HG03060 (cell line): ENCODE data around the gene PHC2.

Experiments used
- ATAC-seq: cut with Tn5 transposase; IDR thresholded peaks from one replicate; pipeline ENCODE4 v1.9.1; 2021; ENCODE audit warnings: low read depth, moderate number of reproducible peaks; ENCODE audit not compliant: unreplicated experiment

Gene PHC2

DNA sequence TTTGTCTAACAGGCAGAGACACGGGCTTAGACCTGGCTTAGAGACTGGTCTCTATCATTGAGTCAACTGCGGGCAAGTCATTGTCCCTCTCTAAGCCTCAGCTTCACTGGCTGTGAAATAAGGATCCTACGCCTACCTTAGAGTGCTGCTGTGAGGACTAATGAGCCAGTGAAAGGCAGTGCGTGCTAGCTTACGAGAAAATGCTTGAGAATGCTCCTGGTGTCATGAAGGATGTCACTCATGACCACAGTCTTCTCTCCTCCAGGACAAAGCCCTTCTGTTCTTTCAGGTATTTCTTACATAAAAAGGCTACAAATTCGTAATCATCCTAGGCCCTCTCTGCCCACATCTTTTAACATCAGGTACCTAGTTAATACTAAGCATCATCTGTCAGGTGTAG, 93.5 kb downstream of the PHC2 start:
- no peak for ATAC-seq

DNA sequence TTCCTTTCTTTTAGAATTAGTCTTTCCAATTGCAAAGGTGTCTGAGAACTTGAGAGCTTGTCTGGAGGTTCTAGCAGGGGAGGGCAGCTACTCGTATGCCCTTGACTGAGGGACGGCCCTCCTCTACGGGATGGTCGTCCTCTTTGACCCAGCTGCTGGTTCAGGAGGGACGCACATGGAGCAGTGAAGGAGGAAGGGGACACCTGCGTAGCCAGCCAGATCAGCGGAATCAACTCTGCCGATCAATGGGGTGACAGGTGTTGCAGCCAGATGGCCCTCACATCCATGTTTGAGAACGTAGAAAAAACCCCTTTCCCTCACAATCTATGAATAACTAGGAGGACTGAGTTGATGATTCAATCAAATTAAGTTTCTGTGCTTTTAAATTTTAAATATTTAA, 94.3 kb downstream of the PHC2 start:
- no peak for ATAC-seq

DNA sequence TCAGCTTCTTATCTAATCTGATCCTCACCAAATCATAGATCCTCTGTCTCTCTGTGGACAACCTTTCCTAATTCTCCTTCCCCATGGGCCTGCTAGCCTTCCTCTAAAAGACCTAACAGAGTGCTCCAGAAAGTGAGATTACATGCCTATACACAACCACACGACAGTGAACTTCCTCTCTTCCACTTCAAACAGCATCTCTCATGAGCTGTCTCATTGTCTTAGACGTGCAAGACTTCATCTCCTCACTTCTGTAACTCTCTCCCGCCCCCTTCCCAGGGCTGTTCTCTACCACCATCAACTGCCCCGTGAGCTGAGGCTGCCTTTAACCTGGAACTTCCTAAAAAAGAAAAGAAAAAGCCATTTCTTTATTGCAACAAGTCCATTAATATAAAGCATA, 95.9 kb downstream of the PHC2 start:
- no peak for ATAC-seq

DNA sequence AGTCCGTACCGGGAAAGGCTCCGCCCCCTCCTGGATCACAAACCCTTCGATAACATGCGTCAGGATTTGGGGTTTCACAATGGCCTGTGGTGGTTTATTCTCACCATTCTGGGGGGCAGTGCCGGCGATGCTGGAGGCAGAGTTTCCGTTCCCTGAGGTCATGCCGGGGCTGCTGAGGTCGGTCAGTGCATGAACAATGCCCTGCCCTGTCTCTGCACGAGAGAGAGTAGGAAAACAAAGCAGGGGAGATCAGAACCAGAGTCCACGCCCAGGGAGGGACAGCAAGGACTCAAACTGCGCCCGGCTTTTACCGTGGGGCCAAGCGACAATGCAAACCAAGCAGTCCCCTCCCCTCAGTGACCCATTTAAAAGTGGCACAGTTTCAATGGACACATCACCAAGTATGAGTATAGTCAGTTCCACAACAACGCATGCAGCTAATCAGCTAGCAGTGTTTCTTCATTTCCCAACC, 96.8 kb downstream of the PHC2 start:
- ATAC-seq, result no peak

DNA sequence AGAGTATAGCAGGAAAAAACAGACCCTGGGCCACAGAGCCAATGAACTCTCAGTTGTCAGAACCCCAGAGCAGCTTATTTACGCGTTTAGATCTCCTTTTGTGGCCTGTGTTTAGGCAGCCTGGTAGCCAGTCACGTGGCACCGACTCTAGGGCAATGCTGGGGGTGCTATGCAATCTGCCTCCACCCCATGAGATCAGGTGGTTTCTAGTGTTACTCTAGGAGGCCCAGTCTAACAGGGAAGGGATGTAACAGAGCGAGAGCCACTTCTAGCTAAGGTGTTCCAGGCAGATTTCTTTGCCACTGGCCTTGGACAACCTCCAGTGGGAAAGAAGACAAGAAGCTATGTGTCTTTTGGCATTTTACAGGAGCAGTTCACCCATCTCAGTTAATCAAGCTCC, 98.0 kb downstream of the PHC2 start:
- no peak for ATAC-seq

DNA sequence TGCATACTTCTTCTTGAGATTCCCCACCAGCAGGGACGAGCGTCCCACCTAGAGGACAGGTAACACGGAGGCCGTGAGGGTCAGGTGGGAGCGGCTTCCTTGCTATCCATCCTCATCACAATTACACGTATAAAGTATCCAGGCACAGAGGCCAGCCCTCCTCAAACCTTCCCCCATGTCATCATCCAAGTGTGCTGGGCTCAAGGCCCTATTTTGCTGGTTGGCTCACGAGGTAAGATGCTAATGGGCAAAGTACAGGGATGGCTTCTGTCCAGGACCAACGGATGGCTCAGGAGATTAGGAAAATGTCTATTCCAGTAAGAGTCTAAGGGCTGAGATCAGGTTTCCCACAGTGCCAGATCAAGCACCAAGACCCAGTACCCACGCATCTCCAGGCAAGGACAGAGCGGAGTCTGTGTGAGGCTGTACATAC, 98.5 kb downstream of the PHC2 start:
- ATAC-seq, result no peak

DNA sequence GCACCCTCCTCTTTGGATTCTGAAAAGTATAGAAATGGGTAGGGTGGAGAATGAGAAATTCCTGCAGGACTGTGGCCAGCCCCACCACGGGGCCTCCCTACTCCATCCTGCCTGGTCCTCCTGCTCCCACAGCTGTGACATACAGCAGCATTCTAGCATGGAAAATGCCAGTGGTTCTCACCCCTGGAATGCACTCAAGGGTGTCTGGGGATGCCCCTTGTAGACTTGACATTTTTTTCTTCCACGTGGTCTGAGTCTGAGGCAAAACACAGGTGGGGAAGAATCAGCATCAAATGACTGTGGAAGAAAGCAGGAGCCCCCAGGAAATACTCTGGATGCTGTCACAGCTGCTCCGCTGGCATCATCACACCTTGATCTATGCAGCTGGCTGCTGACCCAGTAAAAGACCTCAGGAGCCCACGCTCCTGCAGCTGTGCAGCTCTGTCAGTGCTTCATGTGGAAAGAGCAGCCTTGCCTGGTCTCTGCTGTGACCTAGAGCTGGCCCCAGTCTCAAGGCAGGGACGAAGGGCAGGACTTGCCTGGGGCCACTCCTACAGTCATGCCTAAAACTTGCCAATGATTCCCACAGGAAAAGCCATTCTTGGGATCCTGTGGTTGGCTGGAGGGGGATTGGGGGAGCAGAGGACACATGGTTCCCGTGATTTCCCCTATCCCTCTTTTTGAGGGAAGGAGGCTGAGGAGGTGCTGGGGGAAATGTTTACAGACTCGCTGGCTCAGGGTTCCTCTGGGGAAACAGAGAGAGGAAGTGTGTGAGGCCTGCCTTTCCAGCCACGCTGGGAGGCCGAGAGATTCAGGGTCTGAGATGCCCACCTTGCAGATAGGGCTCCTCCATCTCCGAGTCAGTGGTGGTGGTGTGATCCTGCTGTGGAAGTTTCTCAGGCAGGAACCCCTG, 99.2 kb downstream of the PHC2 start:
- ATAC-seq, result no peak

DNA sequence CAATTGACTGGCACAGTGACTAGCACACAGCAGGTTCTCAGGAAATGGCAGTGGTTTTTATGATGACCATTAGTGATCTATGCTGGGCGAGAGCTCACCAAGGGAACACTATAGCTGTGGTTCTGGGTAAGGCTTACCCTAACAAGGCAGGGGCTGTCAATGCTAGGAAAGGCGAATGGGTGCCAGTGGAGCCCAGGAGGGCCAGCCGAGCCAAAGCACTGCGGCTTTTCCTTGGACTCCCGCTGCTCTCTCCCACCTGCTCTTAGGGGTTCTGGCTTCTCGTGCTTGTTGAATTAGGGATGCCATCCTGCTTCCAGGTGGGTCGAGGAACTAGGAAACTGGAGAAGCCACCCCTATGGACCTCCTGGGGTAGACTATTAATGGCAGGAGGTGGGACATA, 100.0 kb downstream of the PHC2 start:
- no peak for ATAC-seq

DNA sequence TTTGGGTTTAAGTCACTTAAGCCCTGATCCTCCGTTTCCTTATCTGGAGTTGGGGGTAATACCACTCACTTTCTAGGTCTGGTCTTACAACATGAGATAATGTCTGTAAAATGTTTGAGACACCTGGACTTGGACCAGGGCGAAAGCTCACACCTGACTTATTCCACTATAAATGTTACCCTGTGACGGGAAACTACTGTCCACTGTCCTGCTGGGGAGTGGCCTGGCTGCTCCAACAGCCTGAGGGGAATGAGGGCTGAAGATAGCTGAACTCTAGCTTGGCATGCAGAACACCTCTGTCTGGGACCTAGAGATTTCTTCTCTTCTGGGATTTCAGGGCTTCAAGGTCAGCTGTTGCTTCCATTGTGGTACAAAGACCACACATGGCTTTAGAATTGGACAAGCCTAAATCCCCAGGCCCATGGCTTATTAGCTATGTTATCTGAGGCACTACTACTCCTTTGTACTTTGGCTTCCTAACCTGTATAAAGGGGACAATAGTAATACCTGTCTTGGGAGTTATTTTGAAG, 100.5 kb downstream of the PHC2 start:
- no peak for ATAC-seq

DNA sequence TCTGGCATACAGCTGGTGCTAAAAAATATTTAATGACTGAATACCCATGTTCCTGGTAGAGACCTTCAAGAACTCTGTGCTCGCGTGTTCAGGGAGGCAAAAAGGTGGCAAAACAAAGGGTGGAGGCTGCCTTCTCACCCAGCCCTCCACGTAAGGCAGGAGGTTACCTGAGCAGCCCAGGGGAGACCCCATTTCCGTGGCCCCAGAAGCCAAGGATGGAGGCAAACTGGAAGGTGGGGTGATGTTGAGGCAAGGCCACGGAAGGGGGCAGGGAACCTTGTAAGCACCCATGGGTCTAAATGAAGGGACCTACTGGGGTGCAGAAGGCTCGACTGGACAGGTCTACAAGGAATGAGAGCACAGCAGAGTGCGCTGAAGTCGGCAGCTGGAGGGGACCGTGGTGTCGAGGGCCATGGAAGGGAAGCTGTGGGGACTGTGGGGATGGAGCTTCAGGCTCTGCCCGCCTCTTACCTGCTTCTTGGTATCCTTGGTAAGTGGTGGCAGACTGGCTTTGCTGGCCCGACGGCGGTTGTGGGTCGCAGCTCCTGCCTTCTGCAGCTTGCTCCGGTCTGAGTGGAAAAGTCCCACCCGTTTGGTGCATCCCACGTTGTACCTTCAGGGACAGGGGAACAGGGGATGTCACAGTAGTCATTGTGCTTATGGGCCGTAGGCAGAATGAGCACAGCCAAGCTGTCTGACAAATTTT, 101.1 kb downstream of the PHC2 start:
- no peak for ATAC-seq

DNA sequence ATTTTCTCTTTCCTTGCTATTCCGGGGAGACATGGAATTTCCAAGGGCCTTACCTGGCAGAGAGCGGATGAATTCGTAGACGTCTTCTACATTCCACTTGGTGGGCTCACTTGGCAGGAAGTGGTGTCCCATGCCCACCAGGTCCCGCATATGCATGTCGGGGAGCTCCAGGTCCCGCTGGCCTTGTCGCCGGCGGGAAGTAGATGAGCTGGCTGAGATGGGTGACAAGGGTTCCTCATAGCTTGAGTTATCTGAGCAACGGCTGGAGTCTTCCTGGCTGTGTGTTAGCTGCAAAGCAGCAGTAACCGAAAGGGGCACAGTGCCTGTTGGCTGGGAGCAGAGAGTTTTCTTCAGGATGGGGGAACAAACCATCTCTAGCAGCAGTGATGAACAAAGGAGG, 102.1 kb downstream of the PHC2 start:
- ATAC-seq, result no peak

DNA sequence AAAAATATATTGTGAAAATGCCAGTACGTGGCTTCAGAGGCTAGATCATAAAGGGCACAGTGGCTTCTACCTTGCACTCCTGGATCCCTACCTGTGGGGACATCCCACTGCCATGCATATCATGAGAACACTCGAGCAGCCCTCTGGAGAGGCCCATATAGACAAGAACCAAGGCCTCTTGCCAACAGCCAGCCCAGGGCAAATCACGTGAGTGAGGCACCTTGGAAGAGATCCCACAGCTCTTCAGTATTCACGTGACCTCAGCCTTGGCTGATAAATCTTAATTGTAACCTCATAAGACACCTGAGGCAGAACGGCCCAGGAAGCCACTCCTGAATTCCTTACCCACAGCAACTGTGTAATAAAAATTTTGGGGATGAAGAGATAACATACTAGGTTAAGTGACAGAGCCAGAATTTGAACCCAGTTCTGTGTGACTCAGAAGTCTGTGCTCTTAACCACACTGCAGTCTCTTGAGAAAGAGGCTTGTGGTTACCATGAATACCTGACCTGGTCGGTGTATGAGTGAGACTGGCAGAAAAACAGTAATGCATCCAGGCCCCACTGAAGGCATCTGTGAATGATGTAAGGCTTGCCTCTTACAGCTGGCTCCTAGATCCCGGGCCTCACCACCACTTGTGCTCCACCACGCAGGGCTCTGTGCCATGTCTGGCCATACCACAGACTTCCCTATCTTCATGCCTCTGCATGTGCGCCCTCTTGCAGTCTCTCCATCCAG, 103.1 kb downstream of the PHC2 start:
- no peak for ATAC-seq

DNA sequence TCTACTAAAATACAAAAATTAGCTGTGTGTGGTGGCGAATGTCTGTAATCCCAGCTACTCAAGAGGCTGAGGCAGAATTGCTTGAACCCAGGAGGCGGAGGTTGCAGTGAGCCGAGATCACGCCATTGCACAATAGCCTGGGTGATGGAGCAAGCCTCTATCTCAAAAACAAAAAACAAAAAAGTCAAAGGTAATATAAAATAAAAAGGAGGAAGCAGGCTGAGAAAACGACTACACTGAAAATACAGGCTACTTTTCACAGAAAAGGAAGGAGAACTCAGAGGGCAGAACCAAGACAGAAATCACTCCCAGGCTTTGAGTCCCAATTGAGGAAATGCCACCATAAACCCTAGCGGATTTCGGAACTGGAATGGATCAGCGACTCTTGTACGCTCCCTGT, 104.1 kb downstream of the PHC2 start:
- ATAC-seq, result no peak

DNA sequence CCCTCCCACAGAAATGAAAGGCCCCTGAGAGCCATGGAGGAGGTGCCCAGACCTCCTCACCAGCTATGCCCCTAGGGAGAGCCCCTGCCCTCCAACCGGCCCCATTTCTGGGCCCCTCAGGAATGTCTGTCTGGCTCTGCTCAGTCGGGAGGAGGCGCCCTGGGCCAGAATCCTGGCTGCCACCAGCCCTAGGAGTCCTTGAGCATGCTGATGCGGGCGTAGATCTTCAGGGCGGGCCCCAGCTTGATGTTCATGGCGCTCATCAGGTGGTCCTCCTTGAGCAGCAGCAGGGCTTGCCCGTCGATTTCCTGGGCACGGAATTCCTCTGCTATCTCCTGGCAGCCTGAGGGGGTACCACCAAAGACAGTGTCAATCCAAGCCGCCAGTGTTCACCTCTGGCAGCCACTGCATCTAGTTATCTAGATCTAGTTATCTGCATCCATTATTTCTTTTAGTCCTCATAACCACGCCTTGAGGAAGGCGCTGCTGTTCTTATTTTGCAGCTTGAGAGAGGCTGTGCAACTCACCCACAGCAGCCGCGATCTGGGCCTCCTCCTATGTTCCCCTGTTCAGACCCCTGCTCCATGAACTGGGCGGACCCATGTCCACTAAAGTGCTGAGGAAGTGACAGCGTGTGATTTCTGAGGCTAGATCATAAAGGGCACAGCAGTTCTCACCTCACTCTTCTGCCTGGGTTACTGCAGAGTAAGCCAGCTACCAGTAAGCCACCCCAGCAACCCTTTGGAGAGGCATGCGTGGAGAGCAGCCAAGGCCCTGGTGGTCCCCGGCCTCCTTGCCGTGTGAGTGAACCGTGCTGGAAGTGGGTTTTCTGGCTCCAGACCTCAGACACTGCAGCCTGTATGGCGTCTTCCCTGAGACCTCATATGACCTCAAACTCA, 106.0 kb downstream of the PHC2 start:
- no peak for ATAC-seq

DNA sequence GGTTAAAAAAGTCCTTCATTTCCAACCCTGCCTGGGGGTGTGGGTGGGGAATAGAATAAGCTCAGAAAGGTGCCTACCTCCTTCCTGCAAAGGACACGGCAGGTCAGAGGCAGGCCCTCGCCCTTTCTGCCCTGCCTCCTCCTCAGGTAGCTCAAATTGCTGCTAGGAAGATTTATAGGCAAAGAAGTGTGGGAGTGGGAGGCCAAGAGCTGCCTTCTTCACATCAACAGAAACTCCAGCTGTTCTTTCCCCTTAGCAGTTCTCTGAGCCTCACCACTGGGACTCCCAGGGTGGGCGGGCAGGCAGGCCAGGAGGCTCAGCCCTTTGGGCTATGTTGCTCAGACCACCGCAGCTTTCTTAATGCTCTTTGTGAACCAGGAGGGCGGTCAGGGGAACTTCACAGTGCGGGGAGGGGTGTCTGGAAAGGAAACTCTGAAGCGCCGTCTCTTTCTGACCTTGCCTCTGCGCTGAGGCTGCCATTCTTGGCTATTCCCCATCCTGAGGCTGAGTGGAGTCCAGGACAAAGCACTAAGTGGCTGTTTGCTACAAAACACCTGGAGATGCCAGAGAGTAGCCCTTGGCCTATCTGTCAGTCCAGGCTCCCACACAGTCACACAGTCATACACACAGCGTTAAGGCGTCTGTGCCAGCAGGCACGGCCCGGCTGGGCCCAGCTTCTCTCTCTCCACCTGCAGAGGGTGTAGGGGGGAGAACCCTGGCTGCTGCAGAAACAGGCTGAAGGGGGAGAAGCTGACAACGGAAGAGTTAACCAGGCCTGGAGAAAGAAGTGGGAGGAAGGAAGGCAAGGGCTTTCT, 107.0 kb downstream of the PHC2 start:
- no peak for ATAC-seq

DNA sequence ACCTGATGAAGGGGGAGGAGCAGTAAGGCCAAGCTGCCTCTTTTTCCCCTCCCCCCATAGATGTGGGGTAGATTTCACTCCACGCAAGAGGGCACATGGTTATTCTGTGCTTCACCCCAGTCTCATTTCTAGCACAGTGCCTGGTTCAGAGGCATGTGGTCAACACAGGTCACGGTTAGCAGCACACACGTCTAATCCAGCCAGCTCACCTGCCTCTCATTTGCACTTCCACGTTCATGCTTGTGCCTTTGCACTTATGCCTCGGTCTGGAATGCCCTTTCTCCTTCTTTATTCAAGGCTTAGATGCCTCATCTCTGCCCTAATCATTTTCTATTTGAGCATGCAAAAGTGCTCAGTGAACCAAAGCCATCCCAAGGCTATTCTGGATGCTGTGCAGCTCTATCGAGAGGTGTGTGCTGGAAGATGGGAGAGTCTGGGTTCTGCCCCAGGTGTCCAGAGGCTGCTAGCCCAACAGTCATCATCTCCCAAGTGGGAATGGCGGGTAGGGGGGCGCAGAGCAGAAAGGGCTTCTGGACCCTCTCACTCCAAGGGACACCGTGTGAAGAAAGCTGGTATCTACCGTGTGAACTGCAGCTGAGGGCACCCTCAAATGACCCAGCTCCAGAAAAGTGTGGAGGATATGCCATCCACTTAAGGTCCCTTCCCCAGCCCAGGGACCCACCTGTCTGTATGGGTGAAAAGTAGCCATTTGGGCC, 107.9 kb downstream of the PHC2 start:
- ATAC-seq, result no peak

DNA sequence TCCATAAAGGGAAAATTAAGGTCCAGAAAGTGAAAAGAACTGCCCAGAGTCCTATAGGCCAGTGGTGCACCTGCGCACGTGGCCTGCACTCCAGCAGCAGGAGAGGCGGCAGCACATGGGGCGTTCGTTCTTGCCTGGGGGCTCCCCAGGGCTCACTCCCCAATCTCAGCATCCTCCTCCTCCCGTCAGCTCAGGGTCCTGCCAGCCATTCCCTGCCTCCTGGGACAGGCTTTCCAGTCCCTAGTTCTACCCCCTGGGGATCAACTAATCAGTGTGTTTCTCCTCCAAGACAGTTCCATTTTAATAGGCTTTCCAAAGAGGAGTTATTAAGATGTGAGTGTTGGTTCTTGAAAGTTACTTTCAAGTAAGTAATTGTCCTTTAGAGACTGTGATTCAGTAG, 108.8 kb downstream of the PHC2 start:
- ATAC-seq, result no peak

DNA sequence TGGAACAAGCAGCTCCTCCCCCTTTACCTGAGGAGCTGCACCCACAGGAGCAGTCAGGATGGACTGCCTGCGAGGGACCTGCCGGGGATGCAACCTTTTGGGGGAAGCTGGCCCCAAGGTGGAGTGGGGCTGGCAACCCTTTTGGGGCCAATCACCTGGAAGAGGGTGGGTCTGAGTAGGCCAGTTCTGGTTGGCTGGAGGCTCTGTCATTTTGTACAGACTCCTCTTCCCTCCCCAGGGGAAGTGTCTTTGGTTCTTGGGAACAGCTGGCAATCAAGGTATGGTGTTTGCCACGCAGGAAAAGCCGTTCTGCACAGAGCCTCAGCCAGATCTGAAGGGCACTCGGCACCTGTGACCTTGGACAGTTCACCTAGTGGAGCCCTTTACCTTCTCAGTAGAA, 109.7 kb downstream of the PHC2 start:
- ATAC-seq, result no peak
